DOHH2 (cell line): ENCODE data around the gene ARL16.

ENCODE experiments used
- H3F3A ChIP-seq: fragments of 200-600 bp; sonication (generic), shearing (Covaris generic); 2 replicates; pipeline ENCODE4 v1.6.0; 2016; ENCODE audit warnings: antibody characterized with exemption, mild to moderate bottlenecking; ENCODE audit not compliant: control insufficient read depth, insufficient read depth
- H3K27ac ChIP-seq: fragments of 200-600 bp; sonication (generic); 2 replicates; pipeline ENCODE4 v1.5.1; 2014; ENCODE audit warnings: low read depth, mild to moderate bottlenecking, low read length, moderate library complexity
- H3K27me3 ChIP-seq: fragments of 200-600 bp; sonication (generic); 2 replicates; pipeline ENCODE4 v1.6.1; 2014; ENCODE audit warnings: mild to moderate bottlenecking, low read length, mixed read lengths; ENCODE audit not compliant: control insufficient read depth
- H3K36me3 ChIP-seq: fragments of 200-600 bp; sonication (generic); 2 replicates; pipeline ENCODE4 v1.6.1; 2014; ENCODE audit warnings: mild to moderate bottlenecking, low read length, moderate library complexity, mixed read lengths; ENCODE audit not compliant: control insufficient read depth
- H3K4me1 ChIP-seq: fragments of 200-600 bp; sonication (generic); 2 replicates; pipeline ENCODE4 v1.6.1; 2014; ENCODE audit warnings: mild to moderate bottlenecking, low read length, mixed read lengths; ENCODE audit not compliant: control insufficient read depth
- H3K4me2 ChIP-seq: fragments of 200-600 bp; sonication (generic); 2 replicates; pipeline ENCODE4 v1.6.0; 2014; ENCODE audit warnings: mild to moderate bottlenecking, low read length, moderate library complexity
- H3K4me3 ChIP-seq: fragments of 200-600 bp; sonication (generic); 2 replicates; pipeline ENCODE4 v1.5.1; 2014; ENCODE audit warnings: mild to moderate bottlenecking, low read length, mixed read lengths
- H3K79me2 ChIP-seq: fragments of 200-600 bp; sonication (generic); 2 replicates; pipeline ENCODE4 v1.6.1; 2014; ENCODE audit warnings: mild to moderate bottlenecking, low read length, mixed read lengths; ENCODE audit not compliant: control insufficient read depth
- H3K9me2 ChIP-seq: fragments of 200-600 bp; sonication (generic); replicated peaks from 2 replicates; pipeline ENCODE4 v1.6.1; 2014; ENCODE audit warnings: mild to moderate bottlenecking, low read length, mixed read lengths; ENCODE audit not compliant: control insufficient read depth
- H3K9me3 ChIP-seq: fragments of 200-600 bp; sonication (generic); 2 replicates; pipeline ENCODE4 v1.6.1; 2014; ENCODE audit warnings: antibody characterized with exemption, low read length, mixed read lengths; ENCODE audit not compliant: control insufficient read depth, insufficient read depth
- H4K20me1 ChIP-seq: fragments of 200-600 bp; sonication (generic); 2 replicates; pipeline ENCODE4 v1.6.0; 2014; ENCODE audit warnings: low read depth, mild to moderate bottlenecking, antibody characterized with exemption, low read length, moderate library complexity; ENCODE audit not compliant: control insufficient read depth, insufficient read depth
- CTCF ChIP-seq: fragments of 200-600 bp; sonication (generic); IDR thresholded peaks from one replicate; pipeline ENCODE4 v1.5.1; 2014; ENCODE audit warnings: antibody characterized with exemption, mild to moderate bottlenecking, low read depth, low read length; ENCODE audit not compliant: poor library complexity, severe bottlenecking
- EZH2phosphoT487 ChIP-seq: fragments of 200-600 bp; sonication (generic); IDR thresholded peaks from 2 replicates; pipeline ENCODE4 v1.6.1; 2017; ENCODE audit warnings: borderline replicate concordance, mild to moderate bottlenecking, antibody characterized with exemption, low read length, moderate library complexity, mixed read lengths

The ARL16 gene

GRCh38 chr17:81717049-81717765, 33.6 kb upstream of the ARL16 start:
- Histone ChIP-seq H3K27ac (no peak overlapping the region), H4K20me1 (no peaks in the 10 kb centered on the region), H3K9me3 (no peaks in the 10 kb centered on the region), H3K9me2 (no peaks in the 10 kb centered on the region), H3K36me3 (peaks cover 38% of the 10 kb centered on the region), H3K4me2 (no peak overlapping the region), H3K27me3 (no peaks in the 10 kb centered on the region), H3K79me2 (peaks cover 32% of the 10 kb centered on the region), H3F3A (no peaks in the 10 kb centered on the region), H3K4me1 (peaks cover 11% of the 10 kb centered on the region), H3K4me3 (no peak overlapping the region)
- TF ChIP-seq CTCF (no peak), EZH2phosphoT487 (no peak)

GRCh38 chr17:81716674-81716996, 33.0 kb upstream of the ARL16 start:
- no peaks in the 10 kb centered on the region for H4K20me1 ChIP-seq
- H3K4me2 ChIP-seq, result no peak overlapping the region
- peaks cover 32% of the 10 kb centered on the region for H3K79me2 ChIP-seq
- H3K27me3 ChIP-seq, result no peaks in the 10 kb centered on the region
- no peaks in the 10 kb centered on the region for H3F3A ChIP-seq
- TF ChIP-seq CTCF (no peak), EZH2phosphoT487 (no peak)
- peaks cover 14% of the 10 kb centered on the region for H3K4me1 ChIP-seq
- peaks cover 38% of the 10 kb centered on the region for H3K36me3 ChIP-seq
- H3K9me2 ChIP-seq, result no peaks in the 10 kb centered on the region
- H3K9me3 ChIP-seq, result no peaks in the 10 kb centered on the region
- no peak overlapping the region for H3K4me3 ChIP-seq
- H3K27ac ChIP-seq, result no peak overlapping the region

- Histone ChIP-seq H3K4me1 (peaks cover 19% of the 10 kb centered on the region), H3K36me3 (peaks cover 38% of the 10 kb centered on the region), H3K79me2 (peaks cover 35% of the 10 kb centered on the region), H3K9me3 (no peaks in the 10 kb centered on the region), H3K4me2 (no peak overlapping the region), H3F3A (peaks cover 2% of the 10 kb centered on the region; the same call in 1 of the 2 replicates), H3K27ac (no peak overlapping the region), H3K27me3 (no peaks in the 10 kb centered on the region), H3K4me3 (no peak overlapping the region), H4K20me1 (no peaks in the 10 kb centered on the region), H3K9me2 (no peaks in the 10 kb centered on the region)
- TF ChIP-seq CTCF, result no peak
- no peak for TF ChIP-seq EZH2phosphoT487
Measured at GRCh38 chr17:81715872-81716673, 32.5 kb upstream of the ARL16 start.
